GM12865 (cell line): ENCODE measurements around the gene PIP5K1A.
"Not testable (repeated sequence)": the region's sequence is repeated elsewhere in the genome, so short reads cannot be mapped to it uniquely, and the experiment has no call there.

Experiments used
- DNase-seq: peaks from one replicate; pipeline ENCODE4 v3.0.0; 2010; ENCODE audit warnings: low read depth
- H3K4me3 ChIP-seq: 2 replicates; pipeline ENCODE4 v1.5.1; 2011; ENCODE audit warnings: mild to moderate bottlenecking, low read depth, low read length, control low read depth
- CTCF ChIP-seq: IDR thresholded peaks from 2 replicates; pipeline ENCODE4 v1.5.1; 2011; ENCODE audit warnings: low read length, control low read depth, low read depth, inconsistent platforms; ENCODE audit not compliant: insufficient read depth; ENCODE audit errors: missing control alignments

The PIP5K1A gene

DNA sequence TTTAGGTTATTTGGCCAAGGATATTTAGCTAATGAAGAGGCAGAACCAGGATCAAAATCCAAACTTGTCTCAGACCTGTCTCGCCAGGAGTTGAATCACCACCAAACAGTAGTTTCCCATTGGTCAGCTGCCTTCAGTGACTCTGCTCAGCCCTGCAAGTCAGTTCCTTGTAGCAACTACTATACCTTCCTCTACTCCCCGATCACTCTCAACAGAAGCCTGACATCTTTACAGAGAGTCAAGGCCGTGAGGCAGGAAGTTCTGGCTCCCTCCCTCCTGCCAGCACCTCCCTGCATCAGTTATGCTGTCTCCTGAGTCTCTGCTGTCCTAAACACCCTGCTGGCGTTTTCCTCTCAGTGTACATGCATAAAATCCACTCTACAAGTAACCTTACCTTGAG is 69.4 kb downstream of the PIP5K1A start:
- H3K4me3 ChIP-seq: no peak overlapping the region
- DNase-seq: no peak
- no peak for TF ChIP-seq CTCF

DNA sequence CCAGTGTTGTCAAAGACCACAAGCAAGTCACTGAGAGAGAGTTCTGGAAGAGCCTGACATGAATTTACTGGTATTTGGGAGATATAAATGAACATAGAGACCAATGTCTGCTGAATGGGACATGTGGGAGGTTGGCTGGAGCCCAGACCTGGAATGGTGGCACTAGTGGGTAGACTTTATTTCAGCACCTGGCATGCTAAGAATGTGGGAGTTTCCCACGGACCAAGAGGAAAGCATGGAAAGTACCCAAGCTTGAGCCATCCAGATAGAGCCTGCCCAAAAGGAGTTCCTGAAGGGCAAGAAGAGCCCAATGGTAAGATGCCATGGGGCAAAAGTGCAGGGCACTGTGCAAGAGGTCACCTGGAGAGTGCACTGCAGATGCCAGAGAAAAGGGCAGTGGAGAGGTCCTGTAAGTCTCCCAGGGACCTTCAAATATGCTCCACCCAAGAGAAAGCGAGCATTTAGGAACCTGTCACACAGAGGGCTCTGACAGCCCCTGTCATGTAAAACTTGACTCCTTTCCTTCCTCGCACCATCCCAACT is 75.6 kb downstream of the PIP5K1A start:
- no peak for TF ChIP-seq CTCF
- no peak for DNase-seq
- no peak overlapping the region for H3K4me3 ChIP-seq

DNA sequence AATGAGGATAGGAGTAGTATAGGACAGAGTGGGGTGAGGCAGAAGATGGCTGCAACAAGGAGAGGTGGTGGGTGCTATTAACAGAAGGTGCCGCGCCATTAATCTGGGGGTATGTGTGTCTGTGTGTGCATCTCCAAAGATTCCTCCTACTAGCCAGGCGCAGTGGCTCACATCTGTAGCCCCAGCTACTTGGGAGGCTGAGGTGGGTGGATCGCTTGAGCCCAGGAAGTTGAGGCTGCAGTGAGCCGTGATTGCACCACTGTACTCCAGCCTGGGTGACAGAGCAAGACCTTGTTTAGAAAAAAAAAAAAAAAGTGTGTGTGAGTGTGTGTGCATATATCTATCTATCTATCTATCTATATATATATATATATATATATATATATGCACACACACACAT is 77.0 kb downstream of the PIP5K1A start:
- not testable (repeated sequence) for H3K4me3 ChIP-seq, DNase-seq

- DNase-seq: peak; percentile 71
- H3K4me3 ChIP-seq: no peak overlapping the region
- no peak for TF ChIP-seq CTCF
Measured at GRCh38 chr1:151277249-151277648, 78.9 kb downstream of the PIP5K1A start.

DNA sequence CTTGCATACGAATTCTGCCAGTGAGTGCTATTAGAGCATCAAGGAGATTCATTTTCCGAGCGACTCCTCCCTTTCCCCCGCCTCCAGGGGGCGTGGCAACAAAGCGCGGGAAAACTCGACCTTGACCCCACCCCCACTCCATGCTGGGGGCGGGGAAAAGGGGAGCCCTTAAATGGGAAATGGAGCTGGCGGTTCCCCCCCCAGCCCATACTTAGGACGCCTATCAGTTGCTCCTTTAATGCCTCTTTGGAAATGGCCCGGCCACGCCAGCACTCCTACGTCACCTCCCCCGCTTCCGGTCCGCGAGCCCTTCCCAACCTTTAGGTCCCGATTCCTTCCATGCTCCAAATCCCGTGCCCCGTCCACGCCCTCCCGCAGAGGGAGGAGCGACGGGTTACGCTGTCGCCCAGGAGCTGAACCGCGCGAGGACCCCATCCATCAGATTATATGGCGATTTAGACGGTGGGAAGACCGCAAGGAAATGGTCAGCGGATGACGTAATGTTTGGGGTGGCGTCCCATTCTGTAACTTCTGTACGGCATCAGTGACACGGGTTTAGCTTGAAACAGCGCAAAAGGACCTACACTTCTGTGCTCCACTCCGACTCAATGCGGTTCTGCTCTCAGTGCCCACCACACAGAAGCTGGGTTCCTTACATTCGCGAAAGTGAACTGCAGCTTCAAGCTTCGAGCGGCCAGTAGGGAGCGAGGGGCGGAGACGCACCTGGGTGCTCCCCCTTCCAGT is 83.0 kb downstream of the PIP5K1A start:
- H3K4me3 ChIP-seq: peak overlapping the region; percentile 64
- DNase-seq: peak; percentile 99
- TF ChIP-seq CTCF: peak; percentile 1

- no peak for TF ChIP-seq CTCF
- peak; percentile 100 for DNase-seq
- peak within 1 kb of the TSS; percentile 85 for H3K4me3 ChIP-seq
Measured at GRCh38 chr1:151281969-151282882, 83.9 kb downstream of the PIP5K1A start, which contains the start of gene ZNF687. Gene ZNF687 (plus strand): TSS chr1:151282299. CDS start chr1:151286292, 3,993 bp downstream.
